Keratinocyte (primary cell): ENCODE results near the gene ADGRV1. TPM values are rescaled to one million over a fixed set of nuclear protein-coding genes. Genes with fewer than 3 reads are reported as not detected.

Source experiments
- DNase-seq: peaks from one replicate; pipeline ENCODE4 v3.0.0-alpha.2; 2011; ENCODE audit warnings: low read depth, missing footprints, low spot score
- FAIRE-seq: peaks from 2 replicates; lab custom pipeline; 2011; peaks lifted over from hg19 to GRCh38; lab: Jason Lieb, UNC
- H2AFZ ChIP-seq: 2 replicates; pipeline ENCODE4 v1.6.0; 2012; ENCODE audit warnings: low read length, control low read depth, inconsistent platforms; ENCODE audit not compliant: control insufficient read depth
- H3K27ac ChIP-seq: 2 replicates; pipeline ENCODE4 v1.5.1; 2011; ENCODE audit warnings: low read length; ENCODE audit not compliant: control insufficient read depth, insufficient read depth
- H3K27me3 ChIP-seq: 3 replicates; pipeline ENCODE4 v1.6.0; 2011; ENCODE audit warnings: low read length; ENCODE audit not compliant: control insufficient read depth, insufficient read depth; ENCODE audit errors: extremely low read depth
- H3K36me3 ChIP-seq, 2 experiments: 2 replicates in 1 of 2; 3 replicates in 1 of 2; pipeline ENCODE4 v1.5.1; 2011; ENCODE audit warnings: low read length in 2 of 2, mild to moderate bottlenecking in 1 of 2; ENCODE audit not compliant: control insufficient read depth in 2 of 2, insufficient read depth in 2 of 2; ENCODE audit errors: extremely low read depth in 1 of 2
- H3K4me1 ChIP-seq: 3 replicates; pipeline ENCODE4 v1.5.1; 2011; ENCODE audit warnings: low read length; ENCODE audit not compliant: control insufficient read depth, insufficient read depth; ENCODE audit errors: extremely low read depth
- H3K4me2 ChIP-seq: 3 replicates; pipeline ENCODE4 v1.6.0; 2011; ENCODE audit warnings: low read depth, low read length; ENCODE audit not compliant: control insufficient read depth, insufficient read depth; ENCODE audit errors: extremely low read depth
- H3K4me3 ChIP-seq, 3 experiments: fragments of 200-600 bp in 1 of 3; sonication (generic) in 1 of 3; 2 replicates in 2 of 3; 3 replicates in 1 of 3; pipeline ENCODE4 v1.5.1; 2011 to 2016; ENCODE audit warnings: low read length in 3 of 3, mild to moderate bottlenecking in 3 of 3, control low read depth in 2 of 3, inconsistent platforms in 1 of 3, low read depth in 1 of 3, mixed read lengths in 1 of 3, mixed run types in 1 of 3, moderate library complexity in 1 of 3; ENCODE audit not compliant: control insufficient read depth in 2 of 3, insufficient read depth in 2 of 3; ENCODE audit errors: extremely low read depth in 1 of 3
- H3K79me2 ChIP-seq: 2 replicates; pipeline ENCODE4 v1.6.0; 2012; ENCODE audit warnings: low read length; ENCODE audit not compliant: control insufficient read depth, insufficient read depth
- H3K9ac ChIP-seq: 3 replicates; pipeline ENCODE4 v1.6.0; 2011; ENCODE audit warnings: low read length; ENCODE audit not compliant: control insufficient read depth, insufficient read depth; ENCODE audit errors: extremely low read depth
- H3K9me1 ChIP-seq: 3 replicates; pipeline ENCODE4 v1.6.0; 2011; ENCODE audit warnings: low read length; ENCODE audit not compliant: control insufficient read depth, insufficient read depth; ENCODE audit errors: extremely low read depth
- H3K9me3 ChIP-seq: 2 replicates; pipeline ENCODE4 v1.5.1; 2012; ENCODE audit warnings: low read depth, low read length; ENCODE audit not compliant: control insufficient read depth
- H4K20me1 ChIP-seq: 3 replicates; pipeline ENCODE4 v1.6.0; 2011; ENCODE audit warnings: low read length; ENCODE audit not compliant: control insufficient read depth, insufficient read depth; ENCODE audit errors: extremely low read depth
- EZH2 ChIP-seq: IDR thresholded peaks from one replicate; pipeline ENCODE4 v1.6.1; 2012; ENCODE audit warnings: inconsistent platforms, mild to moderate bottlenecking, low read length, moderate library complexity
- dilution Hi-C: fragments of 300-500 bp; cut with MboI; formaldehyde crosslinking; loops from one replicate; pipeline ENCODE4 v1.7.0; 2020; ENCODE audit warnings: low sequenced_read_pairs; ENCODE audit not compliant: extremely low pct_ligation_motif_present
- polyA plus RNA-seq, 5 experiments: library from polyadenylated mRNA; depleted of rRNA in 3 of 5; stranded (reverse) in 3 of 5; stranded (forward) in 1 of 5; unstranded in 1 of 5; fragments of >200 nt; gene quantifications; 1 replicate in 1 of 5; 2 replicates in 3 of 5; 3 replicates in 1 of 5; pipeline versions ENCODE4 v1.2.1 to v1.2.3, GENCODE V29; 2011 to 2012; ENCODE audit warnings: missing spikeins in 2 of 5, low read depth in 1 of 5, low replicate concordance in 1 of 5
- TF ChIP-seq, protein P1 (sequence below), 3 experiments: IDR thresholded peaks in 1 of 3; conservative IDR thresholded peaks in 1 of 3; optimal IDR thresholded peaks in 1 of 3; 2 replicates in 2 of 3; 3 replicates in 1 of 3; pipeline versions ENCODE3 to v1.5.1; 2011; ENCODE audit warnings: low read length in 3 of 3, mild to moderate bottlenecking in 3 of 3, moderate library complexity in 2 of 3, control low read depth in 1 of 3, inconsistent platforms in 1 of 3; ENCODE audit not compliant: insufficient read depth in 2 of 3; ENCODE audit errors: extremely low read depth in 1 of 3

ADGRV1 gene
- polyA plus RNA-seq, 1 donor (not counting 4 experiments of a cell fraction or from before 2014, with no cell fraction given) = 0.05 TPM

DNA sequence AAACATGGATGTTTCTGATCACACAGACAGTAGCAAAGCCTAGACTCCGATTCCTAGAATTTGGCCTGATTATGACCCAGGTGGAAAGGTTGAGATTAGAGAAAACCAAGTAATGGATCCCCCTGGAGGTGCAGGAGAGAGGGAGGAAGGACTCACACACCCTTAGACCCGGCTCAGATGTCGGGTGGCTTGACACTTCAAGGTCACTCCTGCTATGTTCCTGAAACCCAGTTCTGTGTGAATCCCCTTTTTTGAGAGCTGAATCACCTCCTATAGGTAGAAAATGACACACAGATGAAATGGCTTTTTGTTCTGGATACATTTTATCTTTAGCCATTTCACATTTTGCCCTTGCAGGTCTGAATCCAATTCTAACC lies 631.7 kb downstream of the ADGRV1 start:
- Histone ChIP-seq H3K9me1 (no peaks in the 10 kb centered on the region), H3K4me3 (no peak overlapping the region), H3K4me2 (peak overlapping the region; percentile 22), H4K20me1 (no peaks in the 10 kb centered on the region), H3K4me1 (peaks cover 4% of the 10 kb centered on the region), H2AFZ (no peak overlapping the region), H3K27ac (no peak overlapping the region), H3K9ac (no peak overlapping the region), H3K79me2 (no peaks in the 10 kb centered on the region), H3K9me3 (no peaks in the 10 kb centered on the region), H3K27me3 (no peaks in the 10 kb centered on the region), H3K36me3 (no peaks in the 10 kb centered on the region)
- TF ChIP-seq, protein P1, sequence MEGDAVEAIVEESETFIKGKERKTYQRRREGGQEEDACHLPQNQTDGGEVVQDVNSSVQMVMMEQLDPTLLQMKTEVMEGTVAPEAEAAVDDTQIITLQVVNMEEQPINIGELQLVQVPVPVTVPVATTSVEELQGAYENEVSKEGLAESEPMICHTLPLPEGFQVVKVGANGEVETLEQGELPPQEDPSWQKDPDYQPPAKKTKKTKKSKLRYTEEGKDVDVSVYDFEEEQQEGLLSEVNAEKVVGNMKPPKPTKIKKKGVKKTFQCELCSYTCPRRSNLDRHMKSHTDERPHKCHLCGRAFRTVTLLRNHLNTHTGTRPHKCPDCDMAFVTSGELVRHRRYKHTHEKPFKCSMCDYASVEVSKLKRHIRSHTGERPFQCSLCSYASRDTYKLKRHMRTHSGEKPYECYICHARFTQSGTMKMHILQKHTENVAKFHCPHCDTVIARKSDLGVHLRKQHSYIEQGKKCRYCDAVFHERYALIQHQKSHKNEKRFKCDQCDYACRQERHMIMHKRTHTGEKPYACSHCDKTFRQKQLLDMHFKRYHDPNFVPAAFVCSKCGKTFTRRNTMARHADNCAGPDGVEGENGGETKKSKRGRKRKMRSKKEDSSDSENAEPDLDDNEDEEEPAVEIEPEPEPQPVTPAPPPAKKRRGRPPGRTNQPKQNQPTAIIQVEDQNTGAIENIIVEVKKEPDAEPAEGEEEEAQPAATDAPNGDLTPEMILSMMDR (optimal IDR thresholded peaks at IDR 0.05 in 1 of 3, IDR thresholded peaks at IDR 0.05 in 1 of 3, conservative IDR thresholded peaks at IDR 0.05 in 1 of 3; ENCODE audit: extremely low read depth in 1 of 3, insufficient read depth in 2 of 3, low read length in 3 of 3) = no peak
- TF ChIP-seq EZH2 = no peak
- peak; percentile 9 for FAIRE-seq
- DNase-seq = no peak
- dilution Hi-C loops = no loop called here

DNA sequence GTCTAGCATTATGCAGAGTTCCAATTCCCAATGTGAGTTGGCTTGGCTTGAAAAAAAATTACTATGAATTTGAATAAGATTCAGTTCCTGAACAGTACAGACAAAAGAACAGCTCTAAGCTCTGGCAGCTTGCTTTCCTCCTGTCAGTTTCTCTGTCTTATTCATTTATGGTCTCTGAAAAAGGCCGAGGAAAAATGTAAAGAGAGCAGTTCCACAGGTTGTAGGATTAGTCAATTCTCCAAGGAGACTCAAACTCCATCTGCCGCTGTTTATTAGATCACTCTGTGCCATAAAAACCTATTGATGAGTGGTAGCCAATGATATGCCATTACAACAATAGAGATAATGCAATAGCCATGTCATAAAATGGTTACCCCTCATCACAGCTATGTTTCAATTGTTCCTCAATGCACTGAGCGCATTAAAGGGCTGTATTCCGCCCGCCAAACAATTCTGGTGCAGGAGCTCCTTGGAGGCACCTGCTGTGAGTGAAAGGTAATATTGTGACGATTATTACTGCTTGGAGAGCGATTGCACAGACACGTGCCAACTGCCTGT lies 636.3 kb downstream of the ADGRV1 start:
- DNase-seq (no peak), FAIRE-seq (no peak)
- no peaks in the 10 kb centered on the region for H3K4me1 ChIP-seq
- H4K20me1 ChIP-seq = no peaks in the 10 kb centered on the region
- H3K36me3 ChIP-seq = no peaks in the 10 kb centered on the region
- no peak overlapping the region for H3K9ac ChIP-seq
- H3K9me1 ChIP-seq = no peaks in the 10 kb centered on the region
- no peak overlapping the region for H3K4me2 ChIP-seq
- H3K27ac ChIP-seq = no peak overlapping the region
- TF ChIP-seq, protein P1 (optimal IDR thresholded peaks at IDR 0.05 in 1 of 3, IDR thresholded peaks at IDR 0.05 in 1 of 3, conservative IDR thresholded peaks at IDR 0.05 in 1 of 3; ENCODE audit: extremely low read depth in 1 of 3, insufficient read depth in 2 of 3, low read length in 3 of 3) = no peak
- TF ChIP-seq EZH2 = no peak
- H2AFZ ChIP-seq = no peak overlapping the region
- no peak overlapping the region for H3K4me3 ChIP-seq
- no peaks in the 10 kb centered on the region for H3K27me3 ChIP-seq
- H3K9me3 ChIP-seq = no peaks in the 10 kb centered on the region
- dilution Hi-C loops = no loop called here
- no peaks in the 10 kb centered on the region for H3K79me2 ChIP-seq
